ENCODE measurements around the gene ANKRD30A. TPM values are rescaled to one million over a fixed set of nuclear protein-coding genes. Genes with fewer than 3 reads are reported as not detected.
"Not testable (repeated sequence)": the region's sequence is repeated elsewhere in the genome, so short reads cannot be mapped to it uniquely, and the experiment has no call there.

Gene ANKRD30A
- total RNA-seq, 1 experiment from 2014 or later = not detected

DNA sequence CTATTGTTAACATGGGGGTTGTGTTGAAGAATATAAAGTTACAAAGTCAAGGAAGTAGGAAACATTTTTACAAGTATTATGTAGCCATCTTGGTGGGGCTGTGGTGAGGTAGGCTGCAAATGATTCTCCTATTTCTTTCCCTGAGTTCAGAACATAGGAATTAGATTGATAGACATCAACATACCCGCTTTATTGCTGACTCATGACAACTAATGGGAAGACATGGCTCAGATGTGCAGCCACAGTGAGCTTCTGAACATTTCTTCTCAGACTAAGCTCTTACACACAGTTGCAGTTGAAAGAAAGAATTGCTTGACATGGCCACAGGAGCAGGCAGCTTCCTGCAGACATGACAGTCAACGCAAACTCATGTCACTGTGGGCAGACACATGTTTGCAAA, 110.7 kb downstream of the ANKRD30A start:
- no peaks in the 10 kb centered on the region for H3K27me3 ChIP-seq (replicated peaks; ENCODE audit: insufficient read depth, low read depth, low read length, poor library complexity)
- DNase-seq (ENCODE audit: low spot score) = no peak
- no peak overlapping the region for H3K27ac ChIP-seq (ENCODE audit: low read depth, low read length, poor library complexity, severe bottlenecking)
- no peaks in the 10 kb centered on the region for H3K9me3 ChIP-seq (ENCODE audit: low read depth, low read length, poor library complexity, severe bottlenecking)
- ChIA-PET POLR2A (ENCODE audit: low non-redundant PET) (no interaction called here), CTCF (no interaction called here)
- intact Hi-C loops (cut with micrococcal nuclease; ENCODE audit: unreplicated experiment) = no loop called here
- BruUV-seq (replicated peaks) = no TSS peak
- no peaks in the 10 kb centered on the region for H3K4me1 ChIP-seq (ENCODE audit: insufficient read depth, low read length, poor library complexity, severe bottlenecking)
- no peak overlapping the region for H3K4me3 ChIP-seq (ENCODE audit: low read depth, low read length, poor library complexity, severe bottlenecking)
- H3K36me3 ChIP-seq (ENCODE audit: insufficient read depth, low read length, poor library complexity, severe bottlenecking) = no peaks in the 10 kb centered on the region
- TF ChIP-seq EZH2 (IDR thresholded peaks at IDR 0.05; ENCODE audit: borderline replicate concordance, low read depth, low read length, poor library complexity, severe bottlenecking) = no peak
- TF ChIP-seq, protein P1, sequence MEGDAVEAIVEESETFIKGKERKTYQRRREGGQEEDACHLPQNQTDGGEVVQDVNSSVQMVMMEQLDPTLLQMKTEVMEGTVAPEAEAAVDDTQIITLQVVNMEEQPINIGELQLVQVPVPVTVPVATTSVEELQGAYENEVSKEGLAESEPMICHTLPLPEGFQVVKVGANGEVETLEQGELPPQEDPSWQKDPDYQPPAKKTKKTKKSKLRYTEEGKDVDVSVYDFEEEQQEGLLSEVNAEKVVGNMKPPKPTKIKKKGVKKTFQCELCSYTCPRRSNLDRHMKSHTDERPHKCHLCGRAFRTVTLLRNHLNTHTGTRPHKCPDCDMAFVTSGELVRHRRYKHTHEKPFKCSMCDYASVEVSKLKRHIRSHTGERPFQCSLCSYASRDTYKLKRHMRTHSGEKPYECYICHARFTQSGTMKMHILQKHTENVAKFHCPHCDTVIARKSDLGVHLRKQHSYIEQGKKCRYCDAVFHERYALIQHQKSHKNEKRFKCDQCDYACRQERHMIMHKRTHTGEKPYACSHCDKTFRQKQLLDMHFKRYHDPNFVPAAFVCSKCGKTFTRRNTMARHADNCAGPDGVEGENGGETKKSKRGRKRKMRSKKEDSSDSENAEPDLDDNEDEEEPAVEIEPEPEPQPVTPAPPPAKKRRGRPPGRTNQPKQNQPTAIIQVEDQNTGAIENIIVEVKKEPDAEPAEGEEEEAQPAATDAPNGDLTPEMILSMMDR (conservative IDR thresholded peaks at IDR 0.05; ENCODE audit: low read depth, low read length) = no peak

DNA sequence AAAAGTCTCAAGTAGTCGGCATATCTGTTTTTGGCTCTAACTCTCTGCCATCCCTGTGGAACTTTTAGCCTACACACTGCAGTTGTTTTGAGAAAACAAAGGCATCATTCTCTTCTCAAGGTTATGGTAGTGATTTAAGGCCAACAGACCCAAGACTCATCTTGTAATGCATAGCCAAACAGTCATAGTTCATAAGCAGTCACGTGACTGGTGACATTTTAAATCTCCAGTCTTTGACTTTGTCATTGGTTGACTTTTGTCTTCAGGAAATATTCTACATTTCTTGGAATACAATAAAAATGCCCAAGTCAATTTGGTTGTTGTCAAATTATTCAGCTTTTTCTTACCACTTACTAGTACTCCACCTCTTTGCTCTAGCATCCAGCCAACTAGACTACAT, 114.8 kb downstream of the ANKRD30A start:
- H3K4me3 ChIP-seq (ENCODE audit: low read depth, low read length, poor library complexity, severe bottlenecking) = no peak overlapping the region
- TF ChIP-seq, protein P1 (conservative IDR thresholded peaks at IDR 0.05; ENCODE audit: low read depth, low read length) = no peak
- no peak for TF ChIP-seq EZH2 (IDR thresholded peaks at IDR 0.05; ENCODE audit: borderline replicate concordance, low read depth, low read length, poor library complexity, severe bottlenecking)
- H3K27ac ChIP-seq (ENCODE audit: low read depth, low read length, poor library complexity, severe bottlenecking) = no peak overlapping the region
- H3K36me3 ChIP-seq (ENCODE audit: insufficient read depth, low read length, poor library complexity, severe bottlenecking) = no peaks in the 10 kb centered on the region
- no peak for DNase-seq (ENCODE audit: low spot score)
- H3K27me3 ChIP-seq (replicated peaks; ENCODE audit: insufficient read depth, low read depth, low read length, poor library complexity) = no peaks in the 10 kb centered on the region
- intact Hi-C loops (cut with micrococcal nuclease; ENCODE audit: unreplicated experiment) = no loop called here
- ChIA-PET CTCF (no interaction called here), POLR2A (ENCODE audit: low non-redundant PET) (no interaction called here)
- H3K9me3 ChIP-seq (ENCODE audit: low read depth, low read length, poor library complexity, severe bottlenecking) = no peaks in the 10 kb centered on the region
- no peaks in the 10 kb centered on the region for H3K4me1 ChIP-seq (ENCODE audit: insufficient read depth, low read length, poor library complexity, severe bottlenecking)
- BruUV-seq (replicated peaks) = no TSS peak

DNA sequence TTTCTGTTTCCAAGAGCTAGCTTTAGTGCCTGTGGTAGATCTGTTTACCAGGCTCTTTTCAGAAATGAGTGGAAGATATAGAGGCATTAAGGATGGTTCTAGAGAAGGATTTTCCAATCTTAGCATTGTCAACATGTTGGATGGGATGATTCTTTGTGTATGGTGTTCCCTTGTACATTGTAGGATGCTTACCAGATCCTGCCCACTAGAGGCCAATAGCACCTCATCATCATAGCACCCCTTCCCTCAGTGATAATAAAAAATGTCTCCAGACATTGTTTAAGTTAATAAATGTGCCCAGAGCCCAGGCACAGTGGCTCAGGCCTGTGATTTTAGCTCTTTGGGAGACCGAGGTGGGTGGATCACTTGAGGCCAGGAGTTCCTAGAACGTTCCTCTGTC, 121.2 kb downstream of the ANKRD30A start:
- intact Hi-C loops (cut with micrococcal nuclease; ENCODE audit: unreplicated experiment) = no loop called here
- no peak for TF ChIP-seq EZH2 (IDR thresholded peaks at IDR 0.05; ENCODE audit: borderline replicate concordance, low read depth, low read length, poor library complexity, severe bottlenecking)
- TF ChIP-seq, protein P1 (conservative IDR thresholded peaks at IDR 0.05; ENCODE audit: low read depth, low read length) = no peak
- no peaks in the 10 kb centered on the region for H3K27me3 ChIP-seq (replicated peaks; ENCODE audit: insufficient read depth, low read depth, low read length, poor library complexity)
- BruUV-seq (replicated peaks) = no TSS peak
- H3K9me3 ChIP-seq (ENCODE audit: low read depth, low read length, poor library complexity, severe bottlenecking) = no peaks in the 10 kb centered on the region
- H3K4me1 ChIP-seq (ENCODE audit: insufficient read depth, low read length, poor library complexity, severe bottlenecking) = no peaks in the 10 kb centered on the region
- POLR2A ChIA-PET (ENCODE audit: low non-redundant PET) = no interaction called here
- H3K27ac ChIP-seq (ENCODE audit: low read depth, low read length, poor library complexity, severe bottlenecking) = no peak overlapping the region
- DNase-seq (ENCODE audit: low spot score) = no peak
- no peaks in the 10 kb centered on the region for H3K36me3 ChIP-seq (ENCODE audit: insufficient read depth, low read length, poor library complexity, severe bottlenecking)
- CTCF ChIA-PET = no interaction called here
- H3K4me3 ChIP-seq (ENCODE audit: low read depth, low read length, poor library complexity, severe bottlenecking) = no peak overlapping the region

DNA sequence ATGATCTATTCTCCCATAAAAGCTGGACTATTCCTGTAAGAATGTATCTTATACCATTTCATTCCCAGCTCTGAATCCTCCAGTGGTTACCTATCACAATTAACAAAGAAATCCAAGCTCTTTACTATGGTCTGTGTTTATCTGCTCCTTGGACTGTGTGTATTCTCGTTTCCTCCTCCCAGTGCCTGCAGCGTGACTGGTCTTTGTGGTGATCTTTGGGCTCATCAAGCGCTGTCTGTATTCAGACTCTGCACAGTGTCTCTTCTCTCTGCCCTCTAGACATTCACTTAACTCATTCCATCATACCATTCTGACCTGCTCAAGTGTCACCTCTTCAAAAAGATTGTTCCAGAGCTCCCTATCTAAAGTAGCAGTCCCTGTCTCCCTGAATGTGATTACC, 130.4 kb downstream of the ANKRD30A start:
- CTCF ChIA-PET = not testable (repeated sequence)

More for the DNA sequence above, 130.4 kb downstream of the ANKRD30A start:
- H3K4me1 ChIP-seq (ENCODE audit: insufficient read depth, low read length, poor library complexity, severe bottlenecking); POLR2A ChIA-PET (ENCODE audit: low non-redundant PET); H3K36me3 ChIP-seq (ENCODE audit: insufficient read depth, low read length, poor library complexity, severe bottlenecking); intact Hi-C loops (cut with micrococcal nuclease; ENCODE audit: unreplicated experiment); H3K27ac ChIP-seq (ENCODE audit: low read depth, low read length, poor library complexity, severe bottlenecking); H3K27me3 ChIP-seq (replicated peaks; ENCODE audit: insufficient read depth, low read depth, low read length, poor library complexity); BruUV-seq (replicated peaks); DNase-seq (ENCODE audit: low spot score); H3K4me3 ChIP-seq (ENCODE audit: low read depth, low read length, poor library complexity, severe bottlenecking); H3K9me3 ChIP-seq (ENCODE audit: low read depth, low read length, poor library complexity, severe bottlenecking): not testable (repeated sequence)

Measured in A673 (cell line).